ENCODE results near the gene VWC2. TPM values are rescaled to one million over a fixed set of nuclear protein-coding genes. Genes with fewer than 3 reads are reported as not detected.
A peak's percentile ranks its signal among the peaks of the same experiment; 100 is the strongest.

Gene VWC2
- total and polyA plus RNA-seq, 8 donors, result under 0.01 to 0.04 (median 0.03) TPM; not detected in 4

DNA sequence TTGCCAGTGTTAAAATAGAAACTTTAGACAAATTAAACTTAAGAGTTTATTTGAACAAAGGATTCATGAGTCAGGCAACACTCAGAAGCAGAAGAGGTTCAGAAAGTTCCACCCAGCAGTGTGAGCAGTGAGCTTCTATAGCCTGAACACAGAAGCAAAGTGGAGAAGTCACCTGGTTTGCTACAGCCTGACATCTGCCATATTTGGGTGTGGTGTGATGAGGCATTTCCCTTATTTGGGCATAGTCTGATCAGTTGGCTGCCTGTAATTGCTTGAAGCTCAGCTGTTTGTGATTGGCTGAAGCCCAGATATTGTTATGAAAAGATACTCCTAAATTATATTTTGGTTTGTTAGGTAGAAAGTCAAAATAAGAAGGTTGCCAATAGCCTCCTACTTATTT lies 39.1 kb downstream of the VWC2 start:
- FAIRE-seq (no peak), ATAC-seq (no peak), DNase-seq (no peak)
- Histone ChIP-seq H3K27ac (no peak overlapping the region), H3K36me3 (no peaks in the 10 kb centered on the region), H3K4me1 (no peaks in the 10 kb centered on the region), H3K27me3 (no peaks in the 10 kb centered on the region), H3K4me3 (no peak overlapping the region), H3K9me3 (no peaks in the 10 kb centered on the region)
- intact Hi-C loops (cut with DNase I), result no loop called here
- TF ChIP-seq, protein P1, sequence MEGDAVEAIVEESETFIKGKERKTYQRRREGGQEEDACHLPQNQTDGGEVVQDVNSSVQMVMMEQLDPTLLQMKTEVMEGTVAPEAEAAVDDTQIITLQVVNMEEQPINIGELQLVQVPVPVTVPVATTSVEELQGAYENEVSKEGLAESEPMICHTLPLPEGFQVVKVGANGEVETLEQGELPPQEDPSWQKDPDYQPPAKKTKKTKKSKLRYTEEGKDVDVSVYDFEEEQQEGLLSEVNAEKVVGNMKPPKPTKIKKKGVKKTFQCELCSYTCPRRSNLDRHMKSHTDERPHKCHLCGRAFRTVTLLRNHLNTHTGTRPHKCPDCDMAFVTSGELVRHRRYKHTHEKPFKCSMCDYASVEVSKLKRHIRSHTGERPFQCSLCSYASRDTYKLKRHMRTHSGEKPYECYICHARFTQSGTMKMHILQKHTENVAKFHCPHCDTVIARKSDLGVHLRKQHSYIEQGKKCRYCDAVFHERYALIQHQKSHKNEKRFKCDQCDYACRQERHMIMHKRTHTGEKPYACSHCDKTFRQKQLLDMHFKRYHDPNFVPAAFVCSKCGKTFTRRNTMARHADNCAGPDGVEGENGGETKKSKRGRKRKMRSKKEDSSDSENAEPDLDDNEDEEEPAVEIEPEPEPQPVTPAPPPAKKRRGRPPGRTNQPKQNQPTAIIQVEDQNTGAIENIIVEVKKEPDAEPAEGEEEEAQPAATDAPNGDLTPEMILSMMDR (IDR thresholded peaks at IDR 0.05), result no peak

DNA sequence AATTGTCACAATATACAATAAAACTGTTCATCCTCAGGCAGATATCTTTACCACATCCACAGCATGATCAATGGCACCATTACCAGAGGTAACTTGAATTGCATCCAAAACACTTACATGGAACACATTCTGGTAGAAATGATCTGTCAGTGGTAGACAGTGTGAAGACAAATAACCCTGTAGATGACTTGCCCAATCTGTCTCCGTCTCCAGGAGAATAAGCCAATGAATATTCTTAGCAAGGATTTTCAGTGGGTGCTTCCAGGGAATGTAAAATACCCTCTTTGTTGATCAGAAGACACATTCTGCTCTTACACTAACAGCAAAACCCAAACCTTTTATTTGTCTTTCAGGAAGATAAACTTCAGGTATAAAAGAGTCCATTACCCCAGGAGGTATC lies 43.8 kb downstream of the VWC2 start:
- H3K27ac ChIP-seq, result no peak overlapping the region
- no peak overlapping the region for H3K4me3 ChIP-seq
- no peaks in the 10 kb centered on the region for H3K9me3 ChIP-seq
- DNase-seq (no peak), FAIRE-seq (no peak), ATAC-seq (no peak)
- H3K4me1 ChIP-seq, result peaks cover 0 to 4% (median 0%) of the 10 kb centered on the region in 3 donors
- intact Hi-C loops (cut with DNase I), result no loop called here
- H3K36me3 ChIP-seq, result no peaks in the 10 kb centered on the region
- H3K27me3 ChIP-seq, result no peaks in the 10 kb centered on the region
- WGBS, 2 donors, result 59 to 73% methylated on average over 1 of the region's 1 CpG
- TF ChIP-seq, protein P1 (IDR thresholded peaks at IDR 0.05), result no peak

DNA sequence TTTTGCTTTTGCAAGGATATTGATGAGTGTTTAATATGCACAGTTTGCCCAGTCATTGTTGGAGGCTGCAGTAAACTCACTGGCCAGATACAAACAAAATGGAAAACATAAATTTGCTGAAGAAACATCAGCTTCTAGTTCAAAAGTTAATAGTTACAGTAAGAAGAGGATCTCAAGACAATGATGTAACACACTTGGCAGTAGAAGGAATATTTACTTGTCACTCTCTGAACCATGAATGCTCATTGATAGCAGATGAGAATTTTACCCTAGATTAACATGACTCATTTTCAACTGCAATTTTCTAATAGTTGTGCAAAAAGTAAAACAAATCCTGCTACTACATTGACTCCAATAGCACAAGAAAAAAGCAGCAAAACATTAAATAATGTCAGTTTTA lies 47.7 kb downstream of the VWC2 start:
- TF ChIP-seq, protein P1 (IDR thresholded peaks at IDR 0.05), result no peak
- ATAC-seq (no peak), FAIRE-seq (no peak), DNase-seq (no peak)
- H3K4me1 ChIP-seq, result peaks cover 0 to 4% (median 4%) of the 10 kb centered on the region in 3 donors
- intact Hi-C loops (cut with DNase I), result no loop called here
- no peaks in the 10 kb centered on the region for H3K27me3 ChIP-seq
- H3K9me3 ChIP-seq, result no peaks in the 10 kb centered on the region
- no peaks in the 10 kb centered on the region for H3K36me3 ChIP-seq
- no peak overlapping the region for H3K27ac ChIP-seq
- H3K4me3 ChIP-seq, result no peak overlapping the region

DNA sequence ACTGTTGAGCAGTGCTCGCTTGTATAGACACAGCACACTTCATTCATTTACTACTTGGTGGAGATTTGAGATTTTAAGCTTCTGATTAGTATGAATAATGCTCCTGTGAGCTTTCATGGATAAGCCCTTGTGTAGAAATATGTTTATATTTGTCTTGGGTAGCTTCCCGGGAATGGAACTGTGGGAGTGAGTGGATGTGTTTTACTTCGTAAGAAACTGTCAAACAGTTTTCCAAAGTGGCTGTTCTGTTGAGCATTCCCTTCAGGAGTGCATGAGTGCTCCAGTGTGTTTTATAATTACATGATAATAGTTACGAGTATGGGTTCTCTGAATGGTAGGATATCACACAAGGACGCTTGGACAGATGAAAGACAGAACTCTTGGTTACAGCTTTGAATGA lies 49.4 kb downstream of the VWC2 start:
- FAIRE-seq, result no peak
- peak; percentile 63 to 98 (median 82) for ATAC-seq

DNA sequence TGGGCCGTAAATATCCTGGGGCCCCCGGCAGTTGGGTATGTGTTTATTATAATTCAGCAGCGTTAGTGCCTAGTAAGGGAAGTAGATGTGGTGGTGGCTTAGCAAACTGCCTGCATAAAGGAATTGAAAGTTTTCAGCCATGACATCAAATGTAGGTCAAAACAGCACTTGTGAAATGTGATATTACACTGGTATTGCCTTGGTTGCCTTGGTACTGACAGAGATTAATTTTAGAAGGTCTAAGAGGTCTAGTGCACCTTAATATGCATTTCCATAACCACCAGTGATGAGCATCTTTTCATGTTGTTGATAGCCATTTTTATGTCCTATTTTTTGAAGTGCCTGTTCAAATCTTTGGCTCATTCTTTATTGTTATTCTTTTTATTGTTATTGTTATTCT lies 50.1 kb downstream of the VWC2 start:
- WGBS, 2 donors, result 89 to 95% methylated on average over 3 of the region's 3 CpGs
- no peaks in the 10 kb centered on the region for H3K27me3 ChIP-seq
- no peaks in the 10 kb centered on the region for H3K9me3 ChIP-seq

More for the DNA sequence above, 49.4 kb downstream of the VWC2 start:
- intact Hi-C loops (cut with DNase I), result no loop called here
- TF ChIP-seq, protein P1 (IDR thresholded peaks at IDR 0.05), result no peak
- Histone ChIP-seq H3K27ac (no peak overlapping the region), H3K4me1 (peaks cover 0 to 4% (median 4%) of the 10 kb centered on the region in 3 donors), H3K36me3 (no peaks in the 10 kb centered on the region), H3K4me3 (no peak overlapping the region), H3K27me3 (no peaks in the 10 kb centered on the region), H3K9me3 (no peaks in the 10 kb centered on the region)
- no peak for DNase-seq
- 26% methylated on average over 5 of the region's 5 CpGs for WGBS, 2 donors

More for the DNA sequence above, 50.1 kb downstream of the VWC2 start:
- ATAC-seq, result no peak
- no peak for FAIRE-seq
- TF ChIP-seq, protein P1 (IDR thresholded peaks at IDR 0.05), result no peak
- DNase-seq, result no peak
- Histone ChIP-seq H3K4me1 (peaks cover 0 to 4% (median 4%) of the 10 kb centered on the region in 3 donors), H3K36me3 (no peaks in the 10 kb centered on the region), H3K4me3 (no peak overlapping the region), H3K27ac (no peak overlapping the region)
- intact Hi-C loops (cut with DNase I), result no loop called here
